Activated B cell treated with CpG ODN at 0.5 μM for 24 hours (primary cell): ENCODE results near the gene MYLK2. TPM values are rescaled to one million over a fixed set of nuclear protein-coding genes. Genes with fewer than 3 reads are reported as not detected.

Experiments used
- ATAC-seq: fragments of 200-7000 bp; cut with Tn5 transposase; one replicate; pipeline ENCODE4 v1.10.0; 2021; ENCODE audit warnings: low read depth, mild to moderate bottlenecking, moderate library complexity
- CTCF ChIA-PET: fragments of 350-600 bp; sonication (Branson Sonifier 250); formaldehyde crosslinking; loops from one replicate; lab custom pipeline; 2021; ENCODE audit warnings: antibody characterized with exemption; lab: Charles Lee
- POLR2A ChIA-PET: fragments of 350-600 bp; sonication (Branson Sonifier 250); formaldehyde crosslinking; loops from one replicate; lab custom pipeline; 2021; ENCODE audit warnings: antibody characterized with exemption; lab: Charles Lee
- DNase-seq: peaks from one replicate; pipeline ENCODE4 v3.0.0; 2022
- H3K27ac Mint-ChIP-seq: one replicate; pipeline ENCODE4 v1.8.0; 2020; ENCODE audit warnings: mixed read lengths
- H3K27me3 Mint-ChIP-seq: one replicate; pipeline ENCODE4 v1.8.0; 2021; ENCODE audit warnings: mixed read lengths
- H3K36me3 Mint-ChIP-seq: one replicate; pipeline ENCODE4 v1.8.0; 2021; ENCODE audit warnings: low read depth, mixed read lengths
- H3K4me1 Mint-ChIP-seq: one replicate; pipeline ENCODE4 v1.8.0; 2021; ENCODE audit warnings: mixed read lengths
- H3K4me3 Mint-ChIP-seq: one replicate; pipeline ENCODE4 v1.8.0; 2020; ENCODE audit warnings: mild to moderate bottlenecking, mixed read lengths
- H3K9me3 Mint-ChIP-seq: one replicate; pipeline ENCODE4 v1.8.0; 2020; ENCODE audit warnings: mixed read lengths
- CTCF ChIP-seq: fragments of 200-600 bp; IDR thresholded peaks from one replicate; pipeline ENCODE4 v1.8.0; 2022; ENCODE audit warnings: antibody characterized with exemption, mild to moderate bottlenecking
- intact Hi-C: fragments of 100-400 bp; cut with micrococcal nuclease; formaldehyde crosslinking; loops from one replicate; pipeline ENCODE4 v1.15.1; 2024
- total RNA-seq: library from RNA; stranded (reverse); gene quantifications from 2 replicates; pipeline ENCODE4 v1.2.3, GENCODE V29; 2022

The MYLK2 gene
- total RNA-seq, 1 donor from 2014 or later: not detected

- DNase-seq (no peak), ATAC-seq (no peak)
- H3K9me3 Mint-ChIP-seq: no peaks in the 10 kb centered on the region
- TF ChIP-seq CTCF: no peak
- no peak overlapping the region for H3K27ac Mint-ChIP-seq
- intact Hi-C loops: no loop called here
- no peaks in the 10 kb centered on the region for H3K36me3 Mint-ChIP-seq
- no peak overlapping the region for H3K4me3 Mint-ChIP-seq
- no peaks in the 10 kb centered on the region for H3K4me1 Mint-ChIP-seq
- H3K27me3 Mint-ChIP-seq: peaks cover 25% of the 10 kb centered on the region
- ChIA-PET POLR2A (interaction anchor here (1.8 kb wide), 1 partner anchor 100 kb away, joined by 22 read pairs; the partner anchor contains the start of gene PDRG1), CTCF (interaction anchor here (0.6 to 8.2 kb wide), 8 partner anchors 12 to 239 kb away, joined by 3 to 126 read pairs (median 15); partner anchors contain the start of gene PDRG1)
Measured at GRCh38 chr20:31851240-31851955, 32.2 kb downstream of the MYLK2 start.

GRCh38 chr20:31853481-31853880 lies 34.3 kb downstream of the MYLK2 start:
- DNase-seq (no peak), ATAC-seq (no peak)
- Mint-ChIP-seq H3K9me3 (no peaks in the 10 kb centered on the region), H3K4me1 (peaks cover 5% of the 10 kb centered on the region), H3K4me3 (no peak overlapping the region), H3K27me3 (peaks cover 25% of the 10 kb centered on the region), H3K36me3 (no peaks in the 10 kb centered on the region), H3K27ac (no peak overlapping the region)
- intact Hi-C loops: loop anchor here (2.0 kb wide), 1 partner anchor 799 kb away; no protein-coding TSS in a partner anchor
- ChIA-PET POLR2A (interaction anchor here (1.8 kb wide), 1 partner anchor 98 kb away, joined by 22 read pairs; the partner anchor contains the start of gene PDRG1), CTCF (interaction anchor here (0.6 to 8.2 kb wide), 13 partner anchors 8 to 237 kb away, joined by 3 to 126 read pairs (median 13); partner anchors contain the start of gene PDRG1)
- no peak for TF ChIP-seq CTCF

- H3K4me1 Mint-ChIP-seq: peaks cover 13% of the 10 kb centered on the region
- POLR2A ChIA-PET: interaction anchor here (2.7 kb wide), 1 partner anchor 95 kb away, joined by 12 read pairs; the partner anchor contains the start of gene PDRG1
- H3K9me3 Mint-ChIP-seq: no peaks in the 10 kb centered on the region
- intact Hi-C loops: no loop called here
- TF ChIP-seq CTCF: no peak
- peaks cover 9% of the 10 kb centered on the region for H3K27me3 Mint-ChIP-seq
- H3K4me3 Mint-ChIP-seq: no peak overlapping the region
- no peaks in the 10 kb centered on the region for H3K36me3 Mint-ChIP-seq
- CTCF ChIA-PET: interaction anchor here (1.0 to 8.2 kb wide), 3 partner anchors 9 to 175 kb away, joined by 3 to 126 read pairs (median 17); partner anchors contain the start of gene PDRG1
- no peak for ATAC-seq
- no peak for DNase-seq
- no peak overlapping the region for H3K27ac Mint-ChIP-seq
Measured at GRCh38 chr20:31856516-31856915, 37.4 kb downstream of the MYLK2 start.

- peaks cover 9% of the 10 kb centered on the region for H3K27me3 Mint-ChIP-seq
- ChIA-PET POLR2A (interaction anchor here (0.6 to 1.0 kb wide), 3 partner anchors 10 to 224 kb away, joined by 3 to 12 read pairs (median 4); partner anchors contain the start of gene PDRG1), CTCF (interaction anchor here (0.9 to 8.2 kb wide), 5 partner anchors 16 to 176 kb away, joined by 3 to 126 read pairs (median 4); partner anchors contain the start of gene PDRG1)
- no peak for DNase-seq
- no peaks in the 10 kb centered on the region for H3K9me3 Mint-ChIP-seq
- H3K4me1 Mint-ChIP-seq: peaks cover 18% of the 10 kb centered on the region
- no peak overlapping the region for H3K4me3 Mint-ChIP-seq
- intact Hi-C loops: loop anchor here (1.0 kb wide), 1 partner anchor 11 kb away; no protein-coding TSS in a partner anchor
- no peak overlapping the region for H3K27ac Mint-ChIP-seq
- H3K36me3 Mint-ChIP-seq: no peaks in the 10 kb centered on the region
- no peak for TF ChIP-seq CTCF
- ATAC-seq: peak; percentile 64
Measured at GRCh38 chr20:31857861-31858759, 39.0 kb downstream of the MYLK2 start.
